RKO (cell line): ENCODE data around the gene C1orf115.
"Not testable (repeated sequence)": the region's sequence is repeated elsewhere in the genome, so short reads cannot be mapped to it uniquely, and the experiment has no call there.

Experiments
- DNase-seq: peaks from one replicate; pipeline ENCODE4 v3.0.0-alpha.2; 2016; ENCODE audit warnings: low spot score

The C1orf115 gene

DNA sequence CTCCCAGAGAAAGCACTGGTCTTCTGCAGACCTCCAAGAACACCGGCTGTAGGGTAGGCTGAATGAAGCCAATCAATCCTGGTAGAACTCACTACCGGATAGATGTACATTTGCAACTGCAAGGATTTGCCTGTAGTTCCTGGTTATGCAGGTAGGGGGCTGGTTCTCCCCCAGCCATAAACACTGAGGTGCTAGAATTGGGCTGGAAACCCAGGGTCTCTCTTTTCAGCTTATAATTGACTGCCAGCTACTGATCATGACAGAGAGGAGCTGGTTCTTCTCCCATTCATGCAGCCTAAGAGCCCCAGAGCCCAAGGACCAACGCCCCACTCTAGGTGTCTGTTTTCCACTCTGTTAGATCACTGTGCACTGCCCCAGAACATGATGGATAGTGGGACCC lies 36.5 kb downstream of the C1orf115 start:
- DNase-seq, result no peak

DNA sequence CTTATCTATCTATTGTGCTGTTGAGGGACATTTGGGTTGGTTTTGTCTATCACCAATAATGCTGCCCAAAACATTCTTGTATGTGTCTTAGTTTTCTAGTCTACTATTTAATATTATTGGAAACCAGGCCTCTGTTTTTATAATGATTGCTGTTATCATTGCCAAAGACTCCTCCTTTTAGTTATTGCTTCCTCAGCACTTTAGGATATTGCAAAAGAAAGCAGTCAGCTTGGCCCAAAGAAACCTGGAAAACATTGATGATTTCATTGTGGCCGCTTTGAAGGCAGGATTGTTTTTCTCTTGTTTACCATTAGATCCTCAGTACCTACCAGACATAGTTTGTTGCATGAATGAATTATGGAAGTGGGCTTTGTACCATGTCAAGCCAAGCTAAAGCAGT lies 37.4 kb downstream of the C1orf115 start:
- DNase-seq, result no peak

DNA sequence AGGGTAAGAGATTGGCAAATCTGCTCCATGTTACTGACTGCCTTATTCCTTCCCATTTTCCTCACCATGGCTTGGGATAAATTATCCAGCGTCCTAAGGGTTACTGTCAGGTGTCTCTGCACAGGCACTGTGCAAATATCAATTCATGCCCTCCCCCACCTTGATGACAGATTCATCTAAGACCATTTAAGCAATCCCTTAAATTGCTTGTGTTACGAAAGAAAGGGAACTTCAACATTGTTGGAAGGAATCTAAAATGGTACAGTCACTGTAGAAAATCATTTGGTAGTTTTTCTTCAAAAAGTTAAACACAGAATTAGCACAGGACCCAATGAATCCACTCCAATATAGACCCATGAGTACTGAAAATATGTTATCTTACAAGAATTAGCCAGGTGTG lies 40.3 kb downstream of the C1orf115 start:
- no peak for DNase-seq

DNA sequence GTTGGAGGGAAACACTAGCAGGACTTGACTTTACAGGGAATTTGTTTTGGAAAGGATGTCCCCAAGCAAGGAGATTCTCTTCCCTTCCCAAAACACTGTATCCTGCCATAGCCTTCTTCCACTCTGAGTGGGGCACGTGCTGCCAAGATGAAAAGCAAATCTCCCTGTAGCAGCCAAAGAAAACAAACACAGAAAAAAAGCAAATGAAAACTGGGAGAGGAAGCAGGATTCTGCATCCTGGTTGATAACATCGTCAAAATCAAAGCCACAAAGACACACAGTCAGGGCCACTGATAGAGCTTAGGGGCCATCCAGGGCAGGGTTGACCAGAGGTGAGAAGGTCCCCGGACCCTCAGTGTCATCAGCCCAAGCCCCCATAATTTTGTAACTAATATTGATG lies 42.0 kb downstream of the C1orf115 start:
- no peak for DNase-seq

DNA sequence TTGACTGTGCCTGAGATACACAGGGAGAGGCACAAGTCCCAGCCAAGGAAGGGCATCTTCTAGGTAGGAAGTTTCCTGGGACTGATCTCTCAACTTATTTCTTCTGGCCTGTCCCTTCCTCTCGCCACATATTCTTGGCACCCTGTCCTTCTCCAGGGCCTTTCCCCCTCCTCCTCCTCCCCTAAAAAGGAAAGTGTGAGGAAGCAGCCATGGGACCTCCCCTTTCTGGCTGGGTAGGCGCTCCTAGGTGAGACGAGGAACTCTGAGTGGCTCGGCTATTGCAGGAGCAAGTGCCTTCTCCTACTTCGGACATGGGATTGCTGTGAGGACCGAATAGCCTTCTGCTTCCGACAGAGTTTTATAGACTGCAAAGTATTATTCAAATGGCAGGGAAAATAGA lies 42.5 kb downstream of the C1orf115 start:
- DNase-seq, result no peak

DNA sequence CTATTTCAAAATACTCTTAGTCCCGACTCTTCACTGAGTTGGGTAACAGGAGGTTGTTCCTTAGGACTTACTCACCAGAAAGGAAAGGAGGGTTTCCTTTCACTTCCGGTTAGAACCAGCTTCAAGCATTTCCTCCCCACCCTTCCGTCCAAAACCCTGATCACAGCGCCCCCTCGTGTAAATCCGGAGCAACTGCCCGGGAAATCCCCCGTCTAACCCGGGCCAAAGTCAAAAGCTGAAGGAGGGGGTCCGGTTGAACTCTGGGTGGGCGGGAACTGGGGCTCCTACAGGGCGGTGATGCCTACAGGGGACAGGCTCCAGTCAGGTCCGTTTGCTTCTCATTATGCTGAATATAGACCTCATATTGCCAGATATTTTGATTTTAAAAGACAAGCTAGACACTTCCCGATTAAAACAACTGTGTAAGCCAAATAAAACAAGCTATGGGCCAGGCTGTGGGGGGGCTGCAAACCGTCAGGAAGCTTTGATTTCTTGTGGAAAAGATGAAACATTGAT lies 43.0 kb downstream of the C1orf115 start:
- DNase-seq, result peak; percentile 93

DNA sequence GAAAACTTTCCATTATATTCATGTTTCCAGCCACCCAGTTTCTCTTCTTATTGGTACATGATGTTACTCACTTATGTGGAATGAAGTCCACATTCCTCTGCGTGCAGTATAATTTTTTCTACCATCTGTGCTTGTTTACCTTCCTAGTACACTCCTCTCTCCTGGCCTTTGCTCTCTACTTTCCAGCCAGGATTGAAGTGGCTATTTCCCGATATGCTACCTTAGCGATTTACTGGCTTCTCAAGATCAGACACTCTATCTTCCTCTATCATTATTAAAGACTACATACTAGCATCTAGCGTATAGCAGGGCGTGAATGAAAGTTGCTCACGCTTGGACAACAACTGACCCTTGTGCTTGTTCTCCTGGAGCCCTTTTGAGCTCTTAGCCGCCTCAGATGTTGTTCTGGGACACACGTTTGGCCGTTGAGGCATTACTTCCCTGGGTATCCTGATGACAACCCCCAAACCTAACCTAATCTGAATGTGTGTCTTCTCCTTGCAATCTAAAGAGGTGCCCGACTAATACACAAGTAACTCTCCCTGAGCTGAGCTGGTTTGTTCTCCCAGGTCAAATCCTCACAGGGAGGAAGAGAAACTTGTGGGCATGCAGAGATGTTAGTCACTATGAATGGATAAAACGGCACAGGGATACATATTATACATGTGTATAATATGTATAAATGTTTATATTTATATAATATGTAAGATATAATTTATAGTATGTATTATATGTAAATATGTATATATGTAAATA lies 44.6 kb downstream of the C1orf115 start:
- DNase-seq, result peak; percentile 27

DNA sequence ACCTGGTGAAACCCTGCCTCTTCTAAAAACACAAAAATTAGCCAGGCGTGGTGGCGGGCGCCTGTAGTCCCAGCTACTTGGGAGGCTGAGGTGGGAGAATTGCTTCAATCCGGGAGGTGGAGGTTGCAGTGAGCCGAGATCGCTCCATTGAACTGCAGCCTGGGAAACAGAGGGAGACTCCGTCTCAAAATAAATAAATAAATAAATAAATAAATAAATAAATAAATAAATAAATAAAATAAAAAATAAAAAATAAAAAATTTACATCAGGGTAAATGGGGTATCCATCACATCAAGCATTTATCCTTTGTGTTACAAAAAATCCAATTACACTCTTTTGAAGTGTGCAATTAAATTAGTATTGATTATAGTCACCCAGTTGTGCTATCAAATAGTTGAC lies 46.1 kb downstream of the C1orf115 start:
- DNase-seq, result not testable (repeated sequence)

DNA sequence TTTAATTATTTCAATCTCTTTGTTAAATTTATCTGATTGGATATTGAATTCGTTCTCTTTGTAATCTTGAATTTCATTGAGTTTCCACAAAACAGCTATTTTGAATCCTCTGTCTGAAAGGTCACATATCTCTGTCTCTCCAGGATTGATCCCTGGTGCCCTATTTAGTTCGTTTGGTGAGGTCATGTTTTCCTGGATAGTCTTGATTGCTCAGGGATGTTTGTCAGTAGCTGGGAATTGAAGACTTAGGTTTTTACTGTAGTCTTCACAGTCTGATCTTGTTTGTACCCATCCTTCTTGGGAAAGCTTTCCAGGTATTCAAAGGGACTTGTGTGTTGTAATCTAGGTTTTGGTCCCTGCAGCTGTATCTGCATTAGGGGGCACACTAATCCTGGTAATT lies 51.2 kb downstream of the C1orf115 start:
- DNase-seq, result no peak

DNA sequence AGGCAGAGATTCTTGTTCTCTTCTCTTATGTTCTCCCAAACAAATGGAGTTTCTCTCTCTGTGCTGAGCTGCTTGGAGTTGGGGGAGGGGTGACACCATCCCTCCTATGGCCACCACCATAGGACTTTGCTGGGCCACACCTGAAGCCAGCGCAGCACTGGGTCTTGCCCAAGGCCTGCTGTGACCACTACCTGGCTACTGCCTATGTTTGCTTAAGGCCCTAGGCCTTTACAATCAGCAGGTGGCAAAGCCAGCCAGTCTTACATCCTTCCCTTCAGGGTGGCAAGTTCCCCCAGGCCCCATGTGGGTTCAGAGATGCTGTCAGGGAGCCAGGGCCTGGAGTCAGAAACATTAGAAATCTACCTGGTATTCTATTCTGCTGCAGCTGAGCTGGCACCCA lies 51.7 kb downstream of the C1orf115 start:
- no peak for DNase-seq

DNA sequence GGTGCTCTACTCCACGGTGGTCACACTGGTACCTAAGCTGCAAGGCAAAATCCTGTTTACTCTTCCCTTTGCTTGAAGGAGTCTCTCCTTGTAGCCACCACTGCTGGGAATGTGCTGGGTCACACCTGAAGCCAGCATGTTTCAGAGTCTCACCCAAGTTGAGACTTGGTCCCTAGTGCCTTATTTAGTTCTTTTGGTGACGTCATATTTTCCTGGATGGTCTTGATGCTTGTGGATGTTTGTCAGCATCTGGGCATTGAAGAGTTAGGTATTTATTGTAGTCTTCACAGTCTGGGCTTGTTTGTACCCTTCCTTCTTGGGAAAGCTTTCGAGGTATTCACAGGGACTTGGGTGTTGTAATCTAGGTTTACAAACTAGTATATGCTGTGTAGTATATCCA lies 52.4 kb downstream of the C1orf115 start:
- DNase-seq, result no peak

DNA sequence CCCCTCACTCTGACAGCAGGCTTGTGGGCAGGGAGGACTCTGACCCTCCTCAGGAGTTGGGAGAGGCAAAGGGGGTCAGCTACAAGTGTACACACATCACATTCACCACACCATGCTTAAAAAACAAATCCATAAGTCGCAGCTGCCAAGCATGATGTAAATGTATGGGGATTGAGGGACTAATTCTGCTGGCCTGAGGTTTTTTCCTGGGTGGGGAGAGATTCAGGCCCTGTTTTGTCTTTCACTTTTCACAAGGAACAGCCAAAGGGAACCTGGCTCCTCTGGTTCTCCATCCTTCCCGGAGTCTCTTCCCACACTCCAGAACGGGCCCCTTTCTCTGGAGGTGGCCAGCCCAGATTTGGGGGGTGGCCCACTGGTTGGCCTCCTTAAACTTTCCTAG lies 56.7 kb downstream of the C1orf115 start:
- DNase-seq, result no peak

DNA sequence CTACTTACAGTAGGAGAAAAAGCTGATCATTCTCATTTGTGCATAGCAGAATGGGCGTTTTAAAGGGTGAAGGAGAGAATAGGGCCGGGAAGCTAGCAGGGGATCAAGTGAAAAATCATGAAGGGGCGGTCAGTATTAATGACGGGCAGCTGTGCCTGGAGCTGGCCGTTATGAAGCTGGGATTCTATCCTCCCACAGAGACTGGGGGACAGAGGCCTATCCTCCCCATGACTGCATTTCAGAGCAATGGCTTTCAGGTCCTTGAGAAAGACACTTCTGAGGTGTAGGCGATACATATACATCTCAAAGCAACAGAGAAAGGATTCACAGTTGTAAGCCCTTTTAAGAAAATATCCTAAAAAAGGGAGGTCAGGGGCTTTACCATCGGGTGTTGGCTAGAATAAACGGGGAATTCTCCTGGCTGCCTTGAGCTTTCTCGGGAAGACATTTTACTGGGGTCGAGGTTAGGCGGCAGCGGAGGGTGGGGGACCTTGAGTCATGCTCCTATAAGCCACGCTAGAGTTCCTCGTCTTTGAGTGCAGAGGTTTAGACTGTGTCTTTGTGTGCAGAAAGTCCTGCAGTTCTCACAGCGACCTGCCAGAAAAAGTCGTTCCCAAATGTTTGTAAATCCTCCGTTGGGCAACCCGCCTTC lies 57.4 kb downstream of the C1orf115 start:
- no peak for DNase-seq

DNA sequence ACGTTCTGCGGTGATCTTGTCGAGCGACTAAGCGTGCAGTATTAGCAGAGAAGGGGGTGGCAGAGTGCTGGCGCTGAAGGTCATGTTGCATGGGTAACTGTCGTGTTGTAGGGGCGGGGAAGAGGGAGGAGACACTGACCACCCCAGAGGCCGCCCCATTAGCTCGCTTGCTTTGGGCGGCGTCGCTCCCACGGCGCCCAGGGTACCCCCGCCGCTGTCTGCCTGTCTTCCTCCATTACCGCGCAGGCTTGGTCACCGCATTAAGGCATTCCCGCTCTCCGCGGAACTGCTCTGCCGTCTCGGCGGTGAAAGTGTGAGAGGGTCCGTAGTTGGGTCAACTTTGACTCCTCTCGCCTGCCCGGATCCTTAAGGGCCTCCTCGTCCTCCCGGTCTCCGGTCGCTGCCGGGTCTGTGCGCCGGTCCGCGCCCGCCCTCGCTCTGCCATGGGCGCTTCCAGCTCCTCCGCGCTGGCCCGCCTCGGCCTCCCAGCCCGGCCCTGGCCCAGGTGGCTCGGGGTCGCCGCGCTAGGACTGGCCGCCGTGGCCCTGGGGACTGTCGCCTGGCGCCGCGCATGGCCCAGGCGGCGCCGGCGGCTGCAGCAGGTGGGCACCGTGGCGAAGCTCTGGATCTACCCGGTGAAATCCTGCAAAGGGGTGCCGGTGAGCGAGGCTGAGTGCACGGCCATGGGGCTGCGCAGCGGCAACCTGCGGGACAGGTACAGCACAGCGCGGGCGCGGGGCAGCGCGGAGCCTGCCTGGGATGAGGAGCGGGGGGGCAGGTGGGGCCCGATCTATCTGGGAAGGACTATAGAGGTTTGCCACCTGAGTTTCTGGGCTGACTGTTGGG lies 58.1 kb downstream of the C1orf115 start, which contains the start of gene MTARC2:
TSS of gene MTARC2 (plus strand) at position 234 of the 846 bp plus-strand sequence. CDS start at position 444, 210 bp downstream.
- peak; percentile 88 for DNase-seq
